ENCODE results near the gene CRLF2. TPM values are rescaled to one million over a fixed set of nuclear protein-coding genes. Genes with fewer than 3 reads are reported as not detected.
"Not testable (repeated sequence)": the region's sequence is repeated elsewhere in the genome, so short reads cannot be mapped to it uniquely, and the experiment has no call there.

The CRLF2 gene
- total RNA-seq, 1 experiment from 2014 or later: 0.34 TPM

GRCh38 chrX:1239681-1240142 lies 27.3 kb upstream of the CRLF2 start (continued):
- TF ChIP-seq REST (IDR thresholded peaks at IDR 0.05; ENCODE audit: low read depth): no peak

- RAD21 ChIA-PET (ENCODE audit: low non-redundant PET in 1 of 2, low total read pairs in 2 of 2, uncharacterized antibody in 2 of 2, unreplicated experiment in 2 of 2): no interaction called here
- no peaks in the 10 kb centered on the region for H4K20me1 ChIP-seq (ENCODE audit: insufficient read depth)
- H3K36me3 ChIP-seq (ENCODE audit: control insufficient read depth in 1 of 2, insufficient read depth in 2 of 2, low read length in 2 of 2): no peaks in the 10 kb centered on the region
- no peaks in the 10 kb centered on the region for H3K79me2 ChIP-seq (ENCODE audit: insufficient read depth, low read length)
- H3K9ac ChIP-seq (ENCODE audit: low read length): no peak overlapping the region
- CTCF ChIA-PET: no interaction called here
- H2AFZ ChIP-seq (ENCODE audit: low read depth, low read length, poor library complexity, severe bottlenecking): no peak overlapping the region
- H3K9me2 ChIP-seq (ENCODE audit: insufficient read depth): no peaks in the 10 kb centered on the region
- H3K4me2 ChIP-seq (ENCODE audit: low read length): no peak overlapping the region
- no peak overlapping the region for H3K4me3 ChIP-seq (replicated peaks in 1 of 2; ENCODE audit: low read depth in 1 of 2, low read length in 2 of 2)
- no peaks in the 10 kb centered on the region for H3K27me3 ChIP-seq (ENCODE audit: insufficient read depth, low read length)
- TF ChIP-seq ZFX (IDR thresholded peaks at IDR 0.05): no peak
- TF ChIP-seq MAX (IDR thresholded peaks at IDR 0.05): no peak
- TF ChIP-seq ATF3 (IDR thresholded peaks at IDR 0.05): no peak
- TF ChIP-seq YY1 (IDR thresholded peaks at IDR 0.05; ENCODE audit: extremely low read depth, insufficient replicate concordance, low read depth, low read length): no peak
- no TSS peak for BruUV-seq (replicated peaks)
- intact Hi-C loops (cut with micrococcal nuclease): no loop called here
- POLR2A ChIA-PET: no interaction called here
- H3K4me1 ChIP-seq (ENCODE audit: control insufficient read depth in 1 of 2, insufficient read depth in 2 of 2, low read length in 2 of 2): peaks cover 0 to 4% of the 10 kb centered on the region in 2 experiments; a peak in 1 of 4 replicates
- no peaks in the 10 kb centered on the region for H3K9me3 ChIP-seq (ENCODE audit: control insufficient read depth in 1 of 2, insufficient read depth in 1 of 2, low read depth in 1 of 2, low read length in 2 of 2)
- ATAC-seq (no peak), DNase-seq (ENCODE audit: low read depth, low spot score) (no peak)
- no peak overlapping the region for H3K27ac ChIP-seq (ENCODE audit: low read depth, low read length)
Measured at GRCh38 chrX:1231850-1232465, 19.5 kb upstream of the CRLF2 start.

GRCh38 chrX:1228101-1228500 lies 15.7 kb upstream of the CRLF2 start:
- intact Hi-C loops (cut with micrococcal nuclease); H3K9me2 ChIP-seq (ENCODE audit: insufficient read depth); H3K4me3 ChIP-seq (replicated peaks in 1 of 2; ENCODE audit: low read depth in 1 of 2, low read length in 2 of 2); H3K4me2 ChIP-seq (ENCODE audit: low read length); POLR2A ChIA-PET; DNase-seq (ENCODE audit: low read depth, low spot score); H3K27me3 ChIP-seq (ENCODE audit: insufficient read depth, low read length); H2AFZ ChIP-seq (ENCODE audit: low read depth, low read length, poor library complexity, severe bottlenecking); CTCF ChIA-PET; RAD21 ChIA-PET (ENCODE audit: low non-redundant PET in 1 of 2, low total read pairs in 2 of 2, uncharacterized antibody in 2 of 2, unreplicated experiment in 2 of 2); H3K9ac ChIP-seq (ENCODE audit: low read length); BruUV-seq (replicated peaks); H3K79me2 ChIP-seq (ENCODE audit: insufficient read depth, low read length); H3K36me3 ChIP-seq (ENCODE audit: control insufficient read depth in 1 of 2, insufficient read depth in 2 of 2, low read length in 2 of 2); H3K9me3 ChIP-seq (ENCODE audit: control insufficient read depth in 1 of 2, insufficient read depth in 1 of 2, low read depth in 1 of 2, low read length in 2 of 2); H3K4me1 ChIP-seq (ENCODE audit: control insufficient read depth in 1 of 2, insufficient read depth in 2 of 2, low read length in 2 of 2); H4K20me1 ChIP-seq (ENCODE audit: insufficient read depth); ATAC-seq; H3K27ac ChIP-seq (ENCODE audit: low read depth, low read length): not testable (repeated sequence)
